ENCODE results near the gene SETD2.
A peak's percentile ranks its signal among the peaks of the same experiment; 100 is the strongest.
"Not testable (repeated sequence)": the region's sequence is repeated elsewhere in the genome, so short reads cannot be mapped to it uniquely, and the experiment has no call there.

The SETD2 gene

DNA sequence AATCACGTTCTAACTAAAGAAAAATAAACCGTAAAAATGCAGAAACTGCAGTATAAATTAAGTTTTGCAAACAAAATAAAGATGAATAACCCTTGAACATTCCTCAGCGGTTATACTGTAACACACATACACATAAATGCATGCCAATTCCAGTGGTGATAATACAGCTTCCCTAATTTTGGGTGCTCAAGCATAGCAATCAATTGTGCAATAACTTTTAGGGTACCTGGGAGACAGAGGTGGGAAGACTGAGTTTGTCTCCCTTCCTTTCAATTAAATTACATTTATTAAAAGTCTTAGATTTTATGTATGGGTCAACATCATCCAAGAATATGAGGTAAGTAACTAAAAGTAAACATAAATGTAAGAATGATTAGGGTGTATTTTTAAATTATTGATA lies 71.8 kb downstream of the SETD2 start:
- no peak for DNase-seq

GRCh38 chr3:47089630-47090029 lies 74.3 kb downstream of the SETD2 start:
- no peak for DNase-seq

DNA sequence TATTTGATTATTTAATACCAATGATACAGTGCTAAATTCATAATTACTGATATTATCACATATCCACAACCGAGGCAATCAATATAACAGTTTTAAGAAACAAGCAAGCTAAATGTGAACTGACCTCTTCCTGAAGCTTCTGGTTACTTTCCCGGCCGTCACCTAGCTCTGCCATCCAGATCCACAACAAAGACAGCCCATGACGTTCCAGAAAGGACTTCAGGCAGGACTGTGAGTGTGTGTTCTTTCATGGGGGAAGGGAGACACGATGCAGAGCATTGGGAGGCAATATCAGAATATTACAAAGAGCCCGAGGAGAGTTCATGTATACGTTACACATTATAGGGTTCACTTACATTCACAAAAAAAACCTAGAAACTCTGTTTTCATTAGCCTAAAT lies 77.8 kb downstream of the SETD2 start:
- DNase-seq, result no peak

DNA sequence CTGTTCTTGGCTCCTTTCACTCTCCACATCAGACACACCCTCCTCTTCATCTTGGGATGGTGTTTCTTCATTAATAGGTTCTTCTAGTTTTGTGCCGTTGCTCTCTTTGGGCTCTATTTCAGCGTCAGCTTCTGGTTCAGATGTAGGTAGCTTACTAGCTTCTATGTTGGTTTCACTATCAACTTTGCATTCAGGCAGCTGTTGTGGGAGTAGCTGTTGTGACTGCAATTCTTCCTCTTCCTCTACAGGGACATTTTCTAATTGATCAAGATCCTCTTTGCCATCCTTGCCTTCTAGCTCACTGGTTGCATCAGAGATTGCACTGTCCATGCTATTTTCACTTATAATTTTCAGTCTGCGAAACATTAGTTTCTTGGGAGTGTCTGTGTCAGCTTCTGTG lies 80.1 kb downstream of the SETD2 start:
- DNase-seq, result peak; percentile 84

- DNase-seq, result peak; percentile 76
These were observed 81.4 kb downstream of the SETD2 start for GRCh38 chr3:47082519-47082918.

DNA sequence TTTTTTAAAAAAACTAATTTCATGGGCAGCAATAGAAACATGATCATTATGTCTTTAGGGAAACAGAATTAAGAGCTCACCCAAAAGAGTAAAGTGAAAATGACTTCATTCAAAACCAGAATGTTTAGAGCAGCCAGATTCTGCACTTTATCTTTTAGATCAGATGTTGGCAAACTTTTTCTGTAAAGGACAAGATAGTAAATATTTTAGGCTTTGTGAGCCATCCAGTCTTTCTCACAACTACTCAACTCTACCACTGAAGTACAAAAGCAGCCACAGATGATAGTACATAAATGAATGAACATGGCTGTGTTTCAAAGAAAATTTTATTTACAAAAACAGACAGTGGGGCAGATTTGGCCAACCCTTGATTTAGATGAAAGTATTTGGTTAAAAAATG lies 84.5 kb downstream of the SETD2 start:
- no peak for DNase-seq

GRCh38 chr3:47073685-47074084 lies 90.2 kb downstream of the SETD2 start:
- no peak for DNase-seq

DNA sequence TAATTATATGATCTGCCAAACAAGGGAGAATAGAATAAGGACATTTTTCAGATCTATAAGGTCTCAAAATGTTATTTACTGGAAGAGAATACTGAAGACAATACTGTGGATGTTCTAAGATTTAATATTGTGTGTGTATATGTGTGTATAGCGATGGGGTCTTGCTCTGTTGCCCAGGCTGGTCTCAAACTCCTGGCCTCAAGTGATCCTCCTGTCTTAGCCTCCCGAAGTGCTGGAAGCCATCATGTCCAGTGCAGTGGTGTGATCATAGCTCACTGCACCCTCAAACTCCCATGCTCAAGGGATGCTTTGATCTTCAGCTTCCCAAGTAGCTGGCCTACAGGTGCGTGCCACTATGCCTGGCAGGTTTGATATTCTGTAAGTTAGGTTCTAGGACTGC lies 93.1 kb downstream of the SETD2 start:
- DNase-seq, result no peak

DNA sequence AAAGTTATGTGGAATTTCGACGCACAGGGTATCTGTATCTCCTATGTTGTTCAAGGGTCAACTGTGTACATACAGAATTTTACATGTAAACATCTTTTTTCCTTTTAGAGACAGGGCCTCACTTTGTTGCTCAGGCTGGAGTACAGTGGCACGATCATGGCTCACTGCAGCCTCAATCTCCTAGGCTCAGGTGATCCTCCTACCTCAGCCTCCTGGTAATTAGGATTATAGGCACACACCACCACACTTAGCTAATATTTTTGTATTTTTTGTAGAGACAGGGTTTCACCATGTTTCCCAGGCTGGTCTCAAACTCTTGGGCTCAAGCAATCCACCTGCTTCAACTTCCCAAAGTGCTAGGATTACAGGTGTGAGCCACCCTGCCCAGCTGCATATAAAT lies 97.7 kb downstream of the SETD2 start:
- DNase-seq, result not testable (repeated sequence)

- no peak for DNase-seq
These were observed 98.2 kb downstream of the SETD2 start for GRCh38 chr3:47065681-47066080.

- DNase-seq, result no peak
These were observed 98.9 kb downstream of the SETD2 start for GRCh38 chr3:47065058-47065457.

- peak; percentile 4 for DNase-seq
These were observed 106.7 kb downstream of the SETD2 start for GRCh38 chr3:47057212-47057671.

GRCh38 chr3:47056705-47057104 lies 107.2 kb downstream of the SETD2 start:
- DNase-seq, result no peak

GRCh38 chr3:47054412-47054811 lies 109.5 kb downstream of the SETD2 start:
- peak; percentile 46 for DNase-seq

DNA sequence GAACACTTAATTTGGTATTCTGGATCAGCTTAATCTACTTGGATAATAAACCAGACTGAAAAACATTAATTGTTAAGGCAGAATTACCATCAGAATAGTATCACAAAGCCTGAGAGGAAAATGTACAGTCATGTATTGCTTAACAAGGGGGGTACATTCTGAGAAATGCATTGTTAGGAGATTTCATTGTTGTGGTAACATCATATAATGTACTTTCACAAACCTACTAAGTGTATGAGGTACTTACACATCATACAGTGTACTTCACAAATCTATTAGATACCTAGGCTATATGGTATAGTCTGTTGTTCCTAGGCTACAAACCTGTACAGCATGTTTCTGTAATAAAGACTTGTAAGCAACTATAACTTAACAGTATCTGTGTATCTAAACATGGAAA lies 116.2 kb downstream of the SETD2 start:
- DNase-seq, result no peak

DNA sequence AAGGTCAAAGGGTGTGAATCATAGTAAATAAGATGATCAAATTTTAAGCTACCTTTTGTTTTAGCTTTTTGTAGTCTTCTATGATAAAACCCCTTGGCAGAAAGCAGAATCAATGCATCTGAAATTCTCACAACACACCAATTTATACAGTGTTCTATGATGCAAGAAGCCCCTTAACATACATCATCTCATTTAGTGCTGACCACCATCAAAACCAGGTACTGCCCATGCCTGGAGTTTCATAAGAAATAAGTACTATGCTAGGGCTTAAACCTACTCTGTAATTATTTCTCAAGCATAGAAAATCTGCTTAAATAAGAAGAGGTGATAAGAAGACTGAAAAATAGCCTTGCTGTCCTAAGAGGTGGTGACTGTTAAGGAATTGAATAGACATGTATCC lies 116.8 kb downstream of the SETD2 start:
- DNase-seq, result no peak

DNA sequence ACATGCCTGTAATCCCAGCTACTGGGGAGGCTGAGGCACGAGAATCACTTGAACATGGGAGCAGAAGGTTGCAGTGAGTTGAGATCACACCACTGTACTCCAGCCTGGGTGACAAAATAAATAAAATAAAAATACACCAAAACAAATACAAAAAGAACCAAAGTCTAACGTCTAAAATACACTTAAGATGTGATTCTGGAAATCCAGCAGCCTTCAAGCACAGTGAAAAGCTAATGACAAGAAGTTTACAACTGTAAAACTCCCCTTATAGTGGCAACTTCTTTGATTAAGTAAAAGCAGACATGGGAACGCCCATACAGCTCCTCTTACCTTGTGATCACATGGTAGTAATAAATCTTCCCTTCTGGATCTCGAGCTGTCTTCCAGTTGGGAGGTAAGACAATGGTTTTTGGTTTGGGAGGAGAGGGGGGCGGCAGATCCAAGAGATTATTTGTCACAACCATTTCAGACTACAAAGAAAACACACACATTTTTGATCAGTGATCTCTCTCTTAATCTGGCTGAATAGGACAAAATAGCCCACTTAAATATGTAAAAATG lies 121.6 kb downstream of the SETD2 start:
- DNase-seq, result no peak

DNA sequence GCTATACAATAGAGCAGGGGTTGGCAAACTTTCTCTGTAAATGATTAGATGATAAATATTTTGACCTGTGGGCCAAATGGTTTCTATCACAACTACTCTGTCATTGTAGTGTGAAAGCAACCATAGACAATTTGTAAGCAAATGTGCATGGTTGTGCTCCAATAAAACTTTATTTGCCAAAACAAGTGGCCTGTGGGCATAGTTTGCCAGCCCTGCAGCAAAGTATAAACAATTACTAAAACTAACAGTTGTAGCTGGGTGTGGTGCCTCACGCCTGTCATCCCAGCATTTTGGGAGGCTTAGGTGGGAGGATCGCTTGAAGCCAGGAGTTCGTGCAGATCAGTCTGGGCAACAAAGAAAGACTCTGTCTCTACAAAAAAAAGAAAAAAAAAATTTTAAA lies 122.8 kb downstream of the SETD2 start:
- DNase-seq, result no peak

DNA sequence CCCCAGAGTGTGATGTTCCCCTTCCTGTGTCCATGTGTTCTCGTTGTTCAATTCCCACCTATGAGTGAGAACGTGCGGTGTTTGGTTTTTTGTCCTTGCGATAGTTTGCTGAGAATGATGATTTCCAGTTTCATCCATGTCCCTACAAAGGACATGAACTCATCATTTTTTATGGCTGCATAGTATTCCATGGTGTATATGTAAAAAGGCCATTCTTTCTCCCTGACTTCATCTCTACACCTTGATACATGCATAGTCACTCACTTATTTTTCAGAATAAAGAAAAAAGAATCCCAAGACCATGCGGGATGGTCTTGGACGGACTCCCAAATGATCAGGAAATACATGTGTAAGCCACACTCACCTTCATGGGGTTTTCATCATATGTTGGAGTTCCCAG lies 126.6 kb downstream of the SETD2 start:
- not testable (repeated sequence) for DNase-seq

GRCh38 chr3:47036145-47036544 lies 127.8 kb downstream of the SETD2 start:
- no peak for DNase-seq

DNA sequence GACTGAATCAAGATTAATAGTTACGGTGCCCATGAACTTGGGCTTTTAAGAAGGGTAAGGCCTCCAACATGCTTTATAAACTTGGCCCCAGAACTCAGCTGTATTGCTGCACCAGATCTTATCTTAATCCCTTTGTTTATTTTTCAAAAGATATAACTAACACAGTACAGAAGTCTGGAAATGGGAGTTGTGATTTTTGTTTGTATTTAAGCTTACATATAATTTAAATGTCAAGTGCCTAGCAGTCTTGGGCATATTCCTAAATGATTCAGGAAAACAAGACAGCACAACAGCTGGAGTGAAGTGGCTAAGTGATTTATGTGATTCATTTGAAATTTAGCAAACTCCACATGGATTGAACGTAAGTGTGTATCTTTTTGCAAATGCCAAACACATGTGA lies 128.3 kb downstream of the SETD2 start:
- no peak for DNase-seq

GRCh38 chr3:47034868-47035489 lies 128.9 kb downstream of the SETD2 start:
- DNase-seq, result no peak

DNA sequence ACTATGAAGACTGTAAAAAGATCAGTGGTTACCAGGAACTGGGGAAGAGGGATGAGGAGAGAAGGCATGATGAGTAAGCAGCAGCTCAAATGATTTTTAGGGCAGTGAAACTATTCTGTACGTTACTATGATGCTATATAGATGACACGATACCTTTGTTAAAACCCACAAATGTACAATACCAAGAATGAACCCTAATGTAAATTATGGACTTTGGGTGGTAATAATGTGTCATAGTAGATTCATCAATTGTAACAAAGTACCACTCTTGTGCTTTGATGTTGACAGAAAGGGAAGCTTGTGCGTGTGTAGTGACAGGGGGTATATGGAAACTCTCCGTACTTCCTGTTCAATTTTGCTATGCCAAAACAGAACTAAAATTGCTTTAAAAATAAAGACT lies 132.9 kb downstream of the SETD2 start:
- DNase-seq, result peak; percentile 81

DNA sequence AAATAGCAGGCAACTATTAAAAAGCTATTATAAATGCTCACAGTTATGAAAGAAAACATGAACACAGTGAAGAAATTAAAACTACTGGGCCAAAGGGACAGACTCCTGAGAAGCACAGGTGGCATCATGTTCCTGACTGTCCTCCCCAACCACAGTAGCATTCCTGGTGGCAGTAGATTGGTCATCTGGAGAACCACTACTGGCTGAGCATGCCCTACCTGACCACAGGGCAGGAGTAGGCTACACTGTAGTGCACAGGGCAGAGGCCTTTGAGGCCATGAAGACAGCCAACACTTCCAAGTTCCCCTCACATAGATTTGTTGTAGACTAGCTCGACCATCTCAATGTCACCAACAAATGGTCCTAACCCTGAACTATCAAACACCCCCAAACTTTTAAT lies 135.2 kb downstream of the SETD2 start:
- DNase-seq, result no peak

DNA sequence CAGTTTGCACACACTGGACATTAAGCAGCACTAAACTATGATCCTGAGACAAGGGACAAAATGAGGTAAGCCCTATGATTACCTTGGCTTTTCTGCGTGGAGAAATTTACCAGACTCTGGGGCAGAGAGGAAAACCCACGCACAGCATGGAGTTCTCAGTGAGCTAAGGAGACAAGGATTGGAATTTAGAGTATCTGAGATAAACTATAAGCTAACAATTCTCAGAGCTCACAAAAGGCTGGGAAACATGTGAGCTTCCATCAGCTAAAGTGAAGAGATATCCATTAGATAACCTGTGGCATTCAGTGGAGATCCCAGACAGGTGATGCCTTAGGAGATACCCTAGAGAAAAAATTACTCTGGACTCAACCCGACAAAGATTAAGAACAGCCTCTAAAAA lies 135.8 kb downstream of the SETD2 start:
- no peak for DNase-seq
